Endothelial cell (in vitro differentiated cells): Measurements from ENCODE around the gene CNKSR3. TPM values are rescaled to one million over a fixed set of nuclear protein-coding genes. Genes with fewer than 3 reads are reported as not detected.

ENCODE experiments used
- DNase-seq: peaks from one replicate; pipeline ENCODE4 v3.0.0; 2021; ENCODE audit warnings: low spot score
- H3K27ac Mint-ChIP-seq: one replicate; pipeline ENCODE4 v1.8.0; 2021; ENCODE audit warnings: mixed read lengths, inconsistent platforms; ENCODE audit not compliant: unreplicated experiment
- H3K27me3 Mint-ChIP-seq: one replicate; pipeline ENCODE4 v1.8.0; 2021; ENCODE audit warnings: mild to moderate bottlenecking, moderate library complexity, mixed read lengths, inconsistent platforms; ENCODE audit not compliant: unreplicated experiment
- H3K36me3 Mint-ChIP-seq: one replicate; pipeline ENCODE4 v1.8.0; 2021; ENCODE audit warnings: mild to moderate bottlenecking, low read depth, mixed read lengths, inconsistent platforms; ENCODE audit not compliant: unreplicated experiment
- H3K4me1 Mint-ChIP-seq: one replicate; pipeline ENCODE4 v1.8.0; 2021; ENCODE audit warnings: mild to moderate bottlenecking, mixed read lengths, inconsistent platforms; ENCODE audit not compliant: unreplicated experiment
- H3K4me3 Mint-ChIP-seq: one replicate; pipeline ENCODE4 v1.8.0; 2021; ENCODE audit warnings: mild to moderate bottlenecking, mixed read lengths, inconsistent platforms; ENCODE audit not compliant: unreplicated experiment
- H3K9me3 Mint-ChIP-seq: one replicate; pipeline ENCODE4 v1.8.0; 2021; ENCODE audit warnings: mixed read lengths, inconsistent platforms; ENCODE audit not compliant: unreplicated experiment
- total RNA-seq: library from RNA; stranded (reverse); fragmentation: NEBNext Ultra II Directional; extraction: Animal tissue kit (Norgen Biotek cat#: 25700); gene quantifications from one replicate; pipeline ENCODE4 v1.2.1, GENCODE V29; 2021; ENCODE audit not compliant: unreplicated experiment
- TF ChIP-seq, protein P1 (sequence below): fragments of 200-600 bp; sonication (generic); IDR thresholded peaks from one replicate; pipeline ENCODE4 v1.5.0; 2021; ENCODE audit warnings: antibody characterized with exemption; ENCODE audit not compliant: unreplicated experiment

The CNKSR3 gene
- total RNA-seq, 1 donor from 2014 or later = 9.7 TPM

DNA sequence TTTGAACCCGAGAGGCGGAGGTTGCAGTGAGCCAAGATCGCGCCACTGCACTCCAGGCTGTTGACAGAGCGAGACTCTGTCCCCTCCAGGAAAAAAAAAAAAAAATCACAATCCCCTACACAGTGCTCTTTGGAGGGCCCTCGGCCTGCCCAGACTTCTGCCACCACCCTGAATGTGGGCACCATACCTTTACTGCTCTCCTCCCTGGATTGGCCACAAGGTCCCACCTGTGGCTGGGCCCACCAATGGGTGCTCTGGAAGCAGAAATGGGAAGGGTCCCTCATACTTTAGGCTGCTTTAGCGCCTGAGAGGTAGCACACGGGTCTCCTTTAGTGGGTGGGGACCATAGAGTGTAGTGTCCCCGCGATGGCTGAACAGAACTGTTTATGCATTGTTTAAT lies 103.6 kb downstream of the CNKSR3 start:
- Mint-ChIP-seq H3K4me3 (no peak overlapping the region), H3K4me1 (no peaks in the 10 kb centered on the region), H3K27me3 (peaks cover 4% of the 10 kb centered on the region), H3K9me3 (no peaks in the 10 kb centered on the region), H3K27ac (no peak overlapping the region), H3K36me3 (peaks cover 16% of the 10 kb centered on the region)
- no peak for DNase-seq
- TF ChIP-seq, protein P1, sequence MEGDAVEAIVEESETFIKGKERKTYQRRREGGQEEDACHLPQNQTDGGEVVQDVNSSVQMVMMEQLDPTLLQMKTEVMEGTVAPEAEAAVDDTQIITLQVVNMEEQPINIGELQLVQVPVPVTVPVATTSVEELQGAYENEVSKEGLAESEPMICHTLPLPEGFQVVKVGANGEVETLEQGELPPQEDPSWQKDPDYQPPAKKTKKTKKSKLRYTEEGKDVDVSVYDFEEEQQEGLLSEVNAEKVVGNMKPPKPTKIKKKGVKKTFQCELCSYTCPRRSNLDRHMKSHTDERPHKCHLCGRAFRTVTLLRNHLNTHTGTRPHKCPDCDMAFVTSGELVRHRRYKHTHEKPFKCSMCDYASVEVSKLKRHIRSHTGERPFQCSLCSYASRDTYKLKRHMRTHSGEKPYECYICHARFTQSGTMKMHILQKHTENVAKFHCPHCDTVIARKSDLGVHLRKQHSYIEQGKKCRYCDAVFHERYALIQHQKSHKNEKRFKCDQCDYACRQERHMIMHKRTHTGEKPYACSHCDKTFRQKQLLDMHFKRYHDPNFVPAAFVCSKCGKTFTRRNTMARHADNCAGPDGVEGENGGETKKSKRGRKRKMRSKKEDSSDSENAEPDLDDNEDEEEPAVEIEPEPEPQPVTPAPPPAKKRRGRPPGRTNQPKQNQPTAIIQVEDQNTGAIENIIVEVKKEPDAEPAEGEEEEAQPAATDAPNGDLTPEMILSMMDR = no peak

DNA sequence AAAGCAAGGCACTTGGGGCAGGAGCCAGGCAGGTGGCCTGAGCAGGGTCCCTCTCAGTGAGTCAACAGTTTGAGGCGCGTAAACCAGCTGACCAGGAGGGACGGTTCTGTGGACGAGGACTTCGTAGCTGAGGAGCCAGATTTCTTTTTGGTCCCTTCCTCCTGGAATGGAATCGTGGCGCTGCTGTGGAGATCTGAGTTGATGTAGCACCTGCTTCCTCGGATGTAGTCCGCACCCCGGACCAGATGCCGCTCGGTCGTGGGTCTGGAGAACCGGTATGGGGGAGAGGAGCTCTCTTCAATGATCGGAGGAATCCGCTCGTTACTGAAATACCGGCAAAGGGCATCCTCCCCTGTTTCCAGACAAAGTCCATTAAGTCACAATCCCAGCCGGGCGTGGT lies 104.2 kb downstream of the CNKSR3 start:
- DNase-seq = no peak
- TF ChIP-seq, protein P1 = no peak
- no peak overlapping the region for H3K4me3 Mint-ChIP-seq
- no peaks in the 10 kb centered on the region for H3K4me1 Mint-ChIP-seq
- H3K36me3 Mint-ChIP-seq = peaks cover 22% of the 10 kb centered on the region
- H3K9me3 Mint-ChIP-seq = no peaks in the 10 kb centered on the region
- no peak overlapping the region for H3K27ac Mint-ChIP-seq
- peaks cover 5% of the 10 kb centered on the region for H3K27me3 Mint-ChIP-seq

DNA sequence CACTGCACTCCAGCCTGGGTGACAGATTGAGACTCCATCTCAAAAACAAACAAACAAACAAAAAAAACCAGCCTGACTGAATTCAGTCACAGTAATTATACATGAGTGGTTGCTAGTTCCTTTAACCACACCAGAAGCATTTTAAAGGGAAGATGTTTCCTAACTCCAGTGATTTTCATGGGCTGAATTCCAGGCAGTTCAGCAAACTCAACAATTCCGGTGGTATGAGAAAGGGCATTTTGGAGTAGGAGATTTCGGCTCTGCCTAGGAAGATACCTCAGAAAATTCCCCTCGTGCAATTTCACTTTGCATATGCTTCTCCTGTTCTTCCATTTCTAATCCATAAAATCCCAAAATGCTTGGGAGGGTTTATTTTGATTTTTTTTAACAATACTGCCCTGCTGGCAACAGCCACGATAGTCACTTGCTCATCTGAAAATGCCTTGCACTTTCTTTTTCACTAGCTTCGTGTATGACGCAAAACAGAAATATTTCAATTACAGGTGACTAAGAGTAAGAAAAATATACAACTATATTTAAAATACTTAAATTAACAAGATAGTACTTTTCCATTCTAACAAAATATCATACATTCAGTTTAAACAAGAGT lies 105.6 kb downstream of the CNKSR3 start:
- DNase-seq = no peak
- Mint-ChIP-seq H3K4me3 (no peak overlapping the region), H3K27ac (no peak overlapping the region), H3K36me3 (peaks cover 16% of the 10 kb centered on the region), H3K4me1 (peaks cover under 1% of the 10 kb centered on the region), H3K27me3 (peaks cover 5% of the 10 kb centered on the region), H3K9me3 (no peaks in the 10 kb centered on the region)
- TF ChIP-seq, protein P1 = no peak

DNA sequence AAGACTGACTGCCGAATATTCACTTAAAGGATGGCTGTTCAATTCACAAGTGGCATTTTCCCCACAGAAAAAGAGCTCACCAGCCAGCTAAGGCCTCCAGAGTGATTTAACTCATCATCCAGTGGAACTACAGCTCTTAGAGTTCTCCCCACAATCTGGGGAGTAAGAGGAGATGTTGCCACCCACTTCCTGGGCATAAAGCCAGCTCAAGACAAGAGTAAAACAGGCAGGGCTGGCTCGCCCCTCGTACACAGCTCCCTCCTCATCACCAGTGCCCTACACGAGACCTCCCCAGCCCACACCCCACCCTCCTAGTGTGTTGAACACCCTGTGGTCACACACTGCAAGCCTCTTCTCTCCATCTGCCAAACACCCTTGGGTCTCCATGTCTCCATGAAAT lies 106.7 kb downstream of the CNKSR3 start:
- Mint-ChIP-seq H3K27me3 (peaks cover 5% of the 10 kb centered on the region), H3K27ac (no peak overlapping the region), H3K4me1 (peaks cover 9% of the 10 kb centered on the region), H3K36me3 (peaks cover 16% of the 10 kb centered on the region), H3K9me3 (no peaks in the 10 kb centered on the region), H3K4me3 (no peak overlapping the region)
- no peak for DNase-seq
- TF ChIP-seq, protein P1 = no peak

DNA sequence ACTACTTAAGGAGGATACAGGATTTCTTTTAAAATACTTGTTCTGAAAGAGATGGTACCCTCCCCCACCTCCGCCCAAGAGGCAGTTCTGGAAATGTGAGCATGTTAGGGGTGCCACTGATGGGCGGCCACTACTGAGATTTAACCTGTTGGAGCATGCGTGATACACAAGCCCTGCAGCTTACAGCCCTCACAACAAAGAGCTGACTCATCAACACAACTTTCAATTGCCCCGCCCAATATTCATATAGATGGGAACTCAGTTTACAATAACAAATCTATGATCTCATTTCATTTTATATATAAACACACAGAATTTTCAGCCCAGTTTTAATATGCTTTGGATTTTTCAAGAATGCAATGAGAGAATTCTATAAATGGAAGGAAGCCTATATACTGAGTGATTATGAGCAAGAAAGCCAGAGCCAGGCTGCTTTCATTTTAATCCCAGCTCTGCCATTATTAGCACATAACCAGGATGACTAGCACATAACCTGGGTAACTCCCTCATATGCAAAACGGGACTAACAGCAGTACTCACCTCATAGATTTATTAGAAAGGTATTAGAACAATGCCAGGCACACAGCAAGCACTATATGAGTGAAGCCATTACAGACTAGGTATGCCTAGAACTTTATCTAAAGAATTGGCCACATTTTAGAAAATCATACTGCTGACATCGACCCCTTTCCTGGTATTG lies 108.3 kb downstream of the CNKSR3 start:
- TF ChIP-seq, protein P1 = no peak
- H3K27ac Mint-ChIP-seq = no peak overlapping the region
- no peaks in the 10 kb centered on the region for H3K9me3 Mint-ChIP-seq
- peaks cover 13% of the 10 kb centered on the region for H3K4me1 Mint-ChIP-seq
- no peak for DNase-seq
- H3K4me3 Mint-ChIP-seq = no peak overlapping the region
- peaks cover 16% of the 10 kb centered on the region for H3K36me3 Mint-ChIP-seq
- H3K27me3 Mint-ChIP-seq = peaks cover 5% of the 10 kb centered on the region
